ENCODE data around the gene MCF2L.

GRCh38 chr13:113077566-113077952 is 108.5 kb downstream of the MCF2L start:
- no peak for TF ChIP-seq CTCF (conservative IDR thresholded peaks at IDR 0.05; ENCODE audit: low read length)
- TF ChIP-seq EZH2phosphoT487 (IDR thresholded peaks at IDR 0.05; ENCODE audit: borderline replicate concordance, low read depth, low read length), result no peak

Data from OCI-LY7 (cell line).